Heart left ventricle (tissue), 13 donors: ENCODE measurements around the gene ST6GALNAC1.

Experiments used
- CTCF ChIP-seq, 12 donors: fragments of 200-600 bp; sonication (generic) in 4 of 12; IDR thresholded peaks; one replicate each; pipeline versions ENCODE4 v1.5.0 to v1.8.0; 2018 to 2022; ENCODE audit warnings: antibody characterized with exemption in 12 of 12, mild to moderate bottlenecking in 5 of 12
- POLR2A ChIP-seq, 2 donors: fragments of 450-650 bp; IDR thresholded peaks; one replicate each; pipeline ENCODE4 v1.6.1; 2017; ENCODE audit warnings: antibody characterized with exemption in 2 of 2, mild to moderate bottlenecking in 2 of 2, moderate library complexity in 2 of 2
- donor health status: ischemic (EF 13 %, LVEDD 7.1; RV severe dilation, severe dysfunction).
- donor health status: DM: no; HTN: yes; CAD: no.
- donor health status: DM: no; HTN: no; CAD: no.
- donor health status: ischemic (EF 25% LVEDD 6.9; RV normal size, moderate dysfunction).
- donor health status: ischemic (EF 25% LVEDD 5.7; RV mildly dilated, moderate dysfunction).
- donor health status: ischemic (EF 35%, LVEDD 5.7; RV mildly dilated, moderate dysfunction).
- donor health status: nonischemic (EF 11% LVEDD 7.7; RV severe dilation, severe dysfunction).
- donor health status: DM: yes; HTN: yes; CAD: no.
- donor health status: PGD.
- donor health status: ischemic (EF 29% LVEDD 5.4; RV normal size, mild dysfunction).
- donor health status: nonischemic (EF 23%, LVEDD 6.1; RV moderate dilation, normal function).

GRCh38 chr17:76685366-76685765 lies 41.8 kb upstream of the ST6GALNAC1 start:
- no peak for TF ChIP-seq POLR2A (IDR thresholded peaks at IDR 0.05)
- TF ChIP-seq CTCF (IDR thresholded peaks at IDR 0.05): no peak
